Erythroblast (primary cell): ENCODE measurements around the gene CYFIP2.

Experiments
- DNase-seq, 2 experiments: peaks; one replicate each; lab custom pipeline; 2025; lab: John Stamatoyannopoulos, UW
- GATA1 ChIP-seq: IDR thresholded peaks from 2 replicates; pipeline ENCODE4 v1.6.1; 2011; ENCODE audit warnings: low read depth, mild to moderate bottlenecking, control low read depth, low read length, moderate library complexity
- POLR2A ChIP-seq: IDR thresholded peaks from 2 replicates; pipeline ENCODE4 v1.6.1; 2011; ENCODE audit warnings: mild to moderate bottlenecking, low read length

The CYFIP2 gene

GRCh38 chr5:157269761-157270272 lies 3.9 kb downstream of the CYFIP2 start:
- DNase-seq: peak in 1 of 2 experiments; percentile 18
- no peak for TF ChIP-seq GATA1
- TF ChIP-seq POLR2A: no peak

- no peak for TF ChIP-seq POLR2A
- TF ChIP-seq GATA1: no peak
- no peak for DNase-seq
Observed at GRCh38 chr5:157270771-157271170, 4.8 kb downstream of the CYFIP2 start.

- peak in 1 of 2 experiments; percentile 40 for DNase-seq
- TF ChIP-seq GATA1: no peak
- TF ChIP-seq POLR2A: no peak
Observed at GRCh38 chr5:157271740-157272271, 5.9 kb downstream of the CYFIP2 start.

GRCh38 chr5:157273131-157273556 lies 7.2 kb downstream of the CYFIP2 start:
- peak; percentile 65 to 76 for DNase-seq
- TF ChIP-seq GATA1 (no peak), POLR2A (no peak)

GRCh38 chr5:157275403-157275802 lies 9.5 kb downstream of the CYFIP2 start:
- no peak for TF ChIP-seq GATA1
- TF ChIP-seq POLR2A: no peak
- no peak for DNase-seq

GRCh38 chr5:157278319-157279037 lies 12.6 kb downstream of the CYFIP2 start:
- TF ChIP-seq POLR2A (no peak), GATA1 (no peak)
- DNase-seq: no peak

GRCh38 chr5:157279605-157280239 lies 13.8 kb downstream of the CYFIP2 start:
- TF ChIP-seq GATA1 (no peak), POLR2A (no peak)
- DNase-seq: no peak

GRCh38 chr5:157280927-157281326 lies 15.0 kb downstream of the CYFIP2 start:
- DNase-seq: peak in 1 of 2 experiments; percentile 10
- no peak for TF ChIP-seq GATA1
- TF ChIP-seq POLR2A: no peak

GRCh38 chr5:157282150-157282549 lies 16.2 kb downstream of the CYFIP2 start:
- TF ChIP-seq POLR2A: no peak
- TF ChIP-seq GATA1: no peak
- DNase-seq: no peak

GRCh38 chr5:157283434-157283833 lies 17.5 kb downstream of the CYFIP2 start:
- no peak for TF ChIP-seq POLR2A

GRCh38 chr5:157284458-157285212 lies 18.7 kb downstream of the CYFIP2 start:
- TF ChIP-seq POLR2A (no peak), GATA1 (no peak)
- no peak for DNase-seq

More at GRCh38 chr5:157283434-157283833, 17.5 kb downstream of the CYFIP2 start:
- DNase-seq: no peak

GRCh38 chr5:157285310-157286035 lies 19.6 kb downstream of the CYFIP2 start:
- no peak for DNase-seq
- no peak for TF ChIP-seq POLR2A
- no peak for TF ChIP-seq GATA1

- DNase-seq: no peak
- TF ChIP-seq POLR2A: no peak
- no peak for TF ChIP-seq GATA1
Observed at GRCh38 chr5:157286761-157287211, 20.9 kb downstream of the CYFIP2 start.
